RWPE1 (cell line): ENCODE data around the gene CEND1.

ENCODE experiments used
- CTCF ChIA-PET: fragments of 350-600 bp; sonication (Branson Sonifier 250); formaldehyde crosslinking; extraction: SDS; loops from one replicate; lab custom pipeline; 2021; lab: Yijun Ruan, JAX
- POLR2A ChIA-PET: fragments of 400-600 bp; formaldehyde crosslinking; extraction: SDS; loops from one replicate; lab custom pipeline; 2020; ENCODE audit warnings: antibody characterized with exemption; ENCODE audit not compliant: low non-redundant PET; lab: Yijun Ruan, JAX
- DNase-seq: peaks from one replicate; pipeline ENCODE4 v3.0.0; 2012; ENCODE audit warnings: low spot score
- H3K27ac ChIP-seq: fragments of 450-650 bp; 2 replicates; pipeline ENCODE4 v1.5.1; 2017
- CTCF ChIP-seq: fragments of 450-650 bp; conservative IDR thresholded peaks from 2 replicates; pipeline ENCODE4 v1.5.1; 2017; ENCODE audit warnings: low read depth, mild to moderate bottlenecking

Gene CEND1

GRCh38 chr11:790721-791564, 1.1 kb upstream of the CEND1 start:
- no peak for DNase-seq
- no peak for TF ChIP-seq CTCF
- POLR2A ChIA-PET, result interaction anchor here (0.6 to 1.0 kb wide), 2 partner anchors 44 to 208 kb away, joined by 3 to 4 read pairs; no protein-coding TSS in a partner anchor
- CTCF ChIA-PET, result interaction anchor here (0.7 kb wide), 1 partner anchor 12 kb away, joined by 3 read pairs; no protein-coding TSS in a partner anchor
- H3K27ac ChIP-seq, result peak overlapping the region; percentile 52

DNA sequence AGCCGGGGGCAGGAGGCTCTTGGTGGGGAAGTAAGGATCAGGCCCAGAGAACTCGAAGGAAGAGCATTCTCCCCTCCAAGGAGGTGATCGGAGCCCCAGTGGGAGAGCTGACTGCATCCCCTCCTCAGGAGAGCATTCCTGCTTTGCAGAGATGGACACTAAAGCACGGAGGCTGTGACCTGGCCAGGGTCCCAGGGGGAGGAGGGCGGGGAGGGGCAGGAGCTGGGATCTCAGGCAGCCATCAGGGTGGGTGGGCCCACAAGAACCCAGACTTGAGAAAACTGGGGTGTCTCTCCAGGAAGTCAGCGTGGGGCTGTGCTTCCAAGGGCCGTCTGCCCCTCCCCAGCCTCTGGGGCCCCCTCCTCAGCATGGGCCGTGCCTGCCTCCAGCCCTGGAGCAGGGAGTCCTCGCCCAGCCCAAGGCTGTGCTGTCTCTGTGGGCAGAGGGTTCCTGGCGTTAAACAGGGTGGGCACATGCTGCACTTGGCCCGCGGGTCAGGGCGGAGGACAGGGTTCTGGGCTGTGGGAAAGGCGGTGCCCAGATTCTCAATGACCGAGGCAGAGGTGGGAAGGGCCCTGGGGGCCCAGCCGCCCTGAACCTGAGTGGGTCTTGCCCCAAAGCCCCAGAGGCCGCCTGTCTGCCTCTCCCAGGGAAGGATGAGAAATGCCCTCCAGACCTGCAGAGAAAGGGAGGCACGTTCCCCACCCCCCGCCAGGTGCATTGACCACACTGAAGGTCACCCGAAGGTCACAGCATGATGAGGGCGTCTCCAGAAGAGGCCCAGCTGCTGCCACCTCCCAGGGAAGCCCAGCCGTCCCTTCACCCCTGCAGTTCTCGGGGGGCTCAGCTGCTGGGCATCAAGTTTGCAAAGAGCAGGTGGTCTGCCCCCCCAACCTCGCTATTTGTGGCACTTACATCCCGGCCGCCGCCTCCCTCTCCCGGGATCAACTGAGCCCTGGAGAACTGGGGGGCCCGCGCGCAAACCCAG, 643 bp downstream of the CEND1 start:
- no peak for TF ChIP-seq CTCF
- H3K27ac ChIP-seq, result no peak overlapping the region
- ChIA-PET POLR2A (no interaction called here), CTCF (no interaction called here)
- DNase-seq, result no peak

DNA sequence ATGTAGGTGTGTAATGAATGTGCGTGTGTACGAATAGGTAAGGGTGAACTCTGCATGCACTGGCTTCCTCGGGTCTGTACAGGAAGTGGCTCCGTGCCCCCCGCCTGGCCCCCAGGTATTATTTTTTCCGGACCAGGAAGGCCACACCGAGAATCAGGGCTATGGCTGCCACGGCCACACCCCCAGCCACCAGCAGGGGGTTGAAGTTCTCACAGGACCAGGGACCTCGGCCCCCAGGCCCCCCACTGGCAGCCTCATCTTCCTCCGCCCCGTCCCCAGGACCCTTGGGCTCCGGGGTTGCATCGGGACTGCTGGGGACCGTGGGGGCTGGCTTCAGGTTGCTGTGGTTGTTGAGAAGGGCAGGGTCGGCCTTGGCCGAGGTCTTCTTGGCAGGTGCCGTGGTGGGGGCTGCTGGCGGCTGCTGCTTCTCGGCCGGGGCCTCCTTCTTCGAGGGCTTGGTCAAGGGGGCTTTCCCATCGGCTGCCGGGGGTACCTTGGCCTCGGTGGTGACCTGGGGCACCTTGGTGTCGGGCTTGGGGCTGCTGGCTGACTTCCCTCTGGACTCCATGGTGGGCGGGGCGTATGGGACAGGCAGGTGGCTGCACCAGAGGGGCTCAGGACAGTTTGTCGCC, 1.8 kb downstream of the CEND1 start:
- no peak overlapping the region for H3K27ac ChIP-seq
- CTCF ChIA-PET, result no interaction called here
- no peak for DNase-seq
- POLR2A ChIA-PET, result no interaction called here
- TF ChIP-seq CTCF, result no peak

DNA sequence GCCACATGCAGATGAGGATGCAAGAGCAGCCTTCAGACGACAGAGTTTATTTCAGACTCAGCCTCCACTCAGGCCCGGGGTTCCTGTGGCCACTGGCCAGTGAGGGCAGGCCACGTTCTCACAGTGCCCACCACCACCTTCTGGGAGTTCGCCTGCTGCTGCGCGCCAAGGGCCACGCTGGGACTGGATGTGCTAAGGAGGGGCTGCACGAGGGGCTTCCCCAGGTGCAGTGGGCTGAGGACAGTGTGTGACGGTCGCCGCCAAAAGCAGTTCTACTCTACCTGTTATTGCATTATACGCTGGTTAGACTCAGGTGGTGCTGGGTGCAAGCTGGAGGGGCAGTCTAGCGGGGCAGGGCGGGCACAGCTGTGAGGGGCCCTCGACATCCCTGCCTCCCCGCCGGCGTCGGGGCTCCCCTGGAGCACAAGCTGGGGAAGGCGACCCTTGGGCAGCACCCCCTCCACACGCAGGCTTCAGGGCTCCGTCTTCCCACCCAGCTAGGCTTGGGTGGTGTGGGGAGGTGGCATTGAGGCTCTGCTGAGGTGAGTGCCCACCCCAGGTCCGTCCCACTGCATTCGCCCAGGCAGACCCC, 2.7 kb downstream of the CEND1 start:
- DNase-seq, result no peak
- TF ChIP-seq CTCF, result no peak
- POLR2A ChIA-PET, result interaction anchor here (0.5 kb wide), 1 partner anchor 205 kb away, joined by 3 read pairs; no protein-coding TSS in a partner anchor
- CTCF ChIA-PET, result no interaction called here
- peak overlapping the region; percentile 15; the same call in 1 of the 2 replicates for H3K27ac ChIP-seq

GRCh38 chr11:786235-787083, 3.4 kb downstream of the CEND1 start:
- TF ChIP-seq CTCF, result no peak
- CTCF ChIA-PET, result no interaction called here
- POLR2A ChIA-PET, result interaction anchor here (0.5 kb wide), 1 partner anchor 205 kb away, joined by 3 read pairs; no protein-coding TSS in a partner anchor
- peak overlapping the region; percentile 15 for H3K27ac ChIP-seq
- DNase-seq, result no peak
